Stimulated activated CD4-positive, alpha-beta T cell treated with anti-CD3 and anti-CD28 coated beads, Interleukin-2, amount 100 ng/mL, for 4 hours (primary cell): ENCODE results near the gene UBE4B.

ENCODE experiments used
- DNase-seq: peaks from one replicate; pipeline ENCODE4 v3.0.0-alpha.2; 2020; ENCODE audit warnings: low read depth

Gene UBE4B

DNA sequence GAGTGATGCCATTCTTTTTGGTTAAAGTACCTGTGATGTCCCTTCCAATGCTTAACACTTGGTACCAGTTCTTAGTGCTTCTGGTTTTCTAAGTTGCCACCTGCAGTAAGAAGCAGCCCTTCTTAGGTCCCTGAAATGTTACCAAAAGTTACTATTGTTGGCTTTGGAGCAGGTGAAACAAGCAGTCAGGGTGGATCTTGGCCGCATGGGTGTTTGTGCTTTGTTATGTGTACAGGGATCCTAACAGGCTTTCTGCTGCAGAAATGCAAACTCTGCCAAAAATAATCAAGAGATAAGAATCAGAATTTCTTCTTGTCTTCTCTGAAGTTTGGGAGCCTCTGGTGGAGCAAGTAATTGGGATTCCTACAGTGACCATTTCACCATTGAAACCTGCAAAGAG is 84.4 kb downstream of the UBE4B start:
- no peak for DNase-seq

DNA sequence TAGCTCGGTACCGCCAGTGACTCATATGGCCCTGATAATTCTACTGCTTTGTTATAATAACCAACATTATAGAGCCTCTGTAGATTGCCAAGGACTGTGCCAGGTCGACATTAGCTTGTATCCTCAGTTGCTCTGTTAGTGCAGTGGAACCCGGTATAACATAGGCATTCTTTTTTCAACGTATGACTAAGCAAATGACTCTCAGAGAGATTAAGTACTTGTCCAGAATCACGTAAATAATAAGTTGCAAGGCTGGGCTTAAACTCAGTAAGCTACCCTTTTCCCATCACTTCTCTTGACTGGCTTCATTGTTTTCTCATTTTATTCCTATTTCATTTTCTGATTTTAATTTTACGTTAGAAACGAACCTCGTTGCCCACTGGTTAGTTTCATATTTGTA is 85.1 kb downstream of the UBE4B start:
- DNase-seq = no peak

DNA sequence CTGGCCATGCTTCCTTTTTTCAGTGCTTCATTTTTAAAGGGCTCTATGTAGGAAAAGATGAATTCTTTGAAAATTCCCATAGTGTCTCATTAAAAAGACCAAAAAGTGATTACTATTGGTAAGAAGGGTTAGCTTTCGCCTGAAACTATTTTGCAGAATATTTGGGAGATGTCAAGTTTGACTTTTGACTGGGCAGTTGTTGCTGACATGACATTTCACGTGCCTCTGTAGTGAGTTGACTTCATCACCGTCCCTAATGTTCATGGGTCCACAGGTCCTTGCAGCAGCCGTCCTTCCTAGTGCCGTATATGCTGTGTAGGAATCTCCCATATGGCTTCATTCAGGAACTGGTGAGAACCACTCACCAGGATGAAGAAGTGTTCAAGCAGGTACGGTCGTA is 88.9 kb downstream of the UBE4B start:
- DNase-seq = no peak

DNA sequence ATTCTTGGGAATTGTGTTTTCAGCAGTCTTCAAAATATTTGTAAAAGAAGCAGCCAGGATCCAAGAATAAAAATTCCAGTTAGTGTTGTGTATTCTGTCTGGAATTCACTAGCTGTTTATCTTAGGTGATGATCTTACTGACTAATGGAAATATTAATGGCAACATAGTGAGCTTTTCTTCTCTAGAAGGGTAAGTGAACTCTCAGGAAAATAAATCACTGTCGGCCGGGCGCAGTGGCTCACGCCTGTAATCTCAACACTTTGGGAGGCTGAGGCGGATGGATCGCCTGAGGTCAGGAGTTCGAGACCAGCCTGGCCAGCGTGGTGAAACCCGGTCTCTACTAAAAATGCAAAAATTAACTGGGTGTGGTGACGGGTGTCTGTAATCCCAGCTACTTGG is 90.2 kb downstream of the UBE4B start:
- no peak for DNase-seq

DNA sequence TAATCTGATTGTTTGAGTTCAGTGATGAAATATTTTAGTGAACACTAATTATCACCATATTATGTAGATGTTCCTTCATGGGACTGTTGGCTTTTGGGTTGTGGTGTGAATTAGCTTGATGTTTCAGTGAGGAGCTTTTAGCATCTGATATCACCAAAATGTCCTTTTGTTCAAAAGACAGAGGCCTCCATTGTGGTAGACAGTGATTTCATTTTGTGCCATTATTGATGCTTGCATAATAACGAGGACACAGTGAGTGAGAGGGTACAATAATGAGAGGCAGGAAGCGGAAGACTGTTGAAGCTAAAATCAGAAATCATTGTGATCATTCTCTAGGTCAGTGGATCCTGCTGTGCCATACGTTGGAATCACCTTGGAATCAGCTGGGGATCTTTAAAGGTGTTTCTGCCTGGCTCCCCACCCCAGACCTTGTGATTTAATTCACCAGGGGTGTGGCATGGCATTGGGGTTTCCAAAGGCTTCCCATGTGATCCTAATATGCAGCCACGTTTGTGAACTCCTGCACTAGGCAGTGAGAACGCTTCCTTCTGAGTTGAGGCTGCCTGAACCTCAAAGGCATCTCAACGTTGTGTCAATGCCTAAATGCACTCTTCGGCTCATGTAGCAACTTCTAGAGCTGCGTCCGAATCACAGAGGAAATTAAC is 95.5 kb downstream of the UBE4B start:
- no peak for DNase-seq

DNA sequence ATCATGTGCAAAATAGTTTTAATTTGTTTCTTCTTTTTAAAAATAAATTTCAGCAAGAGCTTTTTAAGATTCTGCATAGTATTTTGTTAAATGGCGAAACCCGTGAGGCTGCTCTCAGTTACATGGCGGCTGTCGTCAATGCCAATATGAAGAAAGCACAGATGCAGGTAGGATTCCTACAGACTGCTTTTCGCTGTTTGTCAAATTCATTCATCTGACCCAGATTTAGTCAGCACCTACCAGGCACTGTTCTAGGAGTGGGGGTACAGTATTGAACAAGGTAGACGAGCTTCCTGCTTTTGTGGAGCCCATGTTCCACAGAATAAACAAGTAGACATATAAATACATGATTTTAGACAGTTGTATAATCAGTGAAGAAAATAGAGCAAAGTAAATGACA is 99.6 kb downstream of the UBE4B start:
- no peak for DNase-seq

DNA sequence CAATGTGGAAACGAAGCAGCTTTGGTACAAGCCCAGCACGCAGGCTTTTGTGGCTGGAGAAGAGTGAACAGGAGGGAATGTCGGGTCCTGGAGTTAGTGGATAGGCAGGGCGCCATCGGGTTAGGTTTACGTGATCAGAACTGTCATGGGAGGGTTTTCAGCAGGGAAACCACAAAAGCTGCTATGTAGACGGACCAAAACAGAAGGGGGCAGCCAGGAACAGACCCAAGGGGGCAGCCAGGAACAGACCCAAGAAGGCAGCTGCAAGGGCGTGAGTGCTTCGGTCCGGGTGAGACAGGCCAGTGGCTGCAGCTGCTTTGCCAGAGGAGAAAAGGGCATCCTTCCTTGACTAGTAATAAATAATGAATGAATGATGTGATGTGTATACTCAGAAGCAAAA is 100.1 kb downstream of the UBE4B start:
- no peak for DNase-seq

DNA sequence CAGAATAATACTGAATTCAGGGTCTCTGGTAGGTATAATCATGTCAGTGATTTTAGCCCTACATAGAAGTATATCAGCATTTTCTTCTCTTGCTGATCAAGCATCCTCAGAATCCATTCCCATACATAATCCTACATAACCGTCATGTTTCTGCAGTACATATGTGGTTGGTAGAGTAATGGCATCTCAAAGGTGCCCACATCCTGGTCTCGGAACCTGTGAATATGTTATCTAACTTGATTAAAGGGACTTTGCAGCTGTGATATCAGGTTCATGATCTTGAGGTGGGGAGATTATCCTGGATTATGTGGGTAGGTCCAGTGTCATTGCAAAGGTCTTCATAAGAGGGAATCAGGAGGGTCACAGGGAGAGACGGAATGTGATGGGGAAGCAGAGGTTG is 108.2 kb downstream of the UBE4B start:
- no peak for DNase-seq

DNA sequence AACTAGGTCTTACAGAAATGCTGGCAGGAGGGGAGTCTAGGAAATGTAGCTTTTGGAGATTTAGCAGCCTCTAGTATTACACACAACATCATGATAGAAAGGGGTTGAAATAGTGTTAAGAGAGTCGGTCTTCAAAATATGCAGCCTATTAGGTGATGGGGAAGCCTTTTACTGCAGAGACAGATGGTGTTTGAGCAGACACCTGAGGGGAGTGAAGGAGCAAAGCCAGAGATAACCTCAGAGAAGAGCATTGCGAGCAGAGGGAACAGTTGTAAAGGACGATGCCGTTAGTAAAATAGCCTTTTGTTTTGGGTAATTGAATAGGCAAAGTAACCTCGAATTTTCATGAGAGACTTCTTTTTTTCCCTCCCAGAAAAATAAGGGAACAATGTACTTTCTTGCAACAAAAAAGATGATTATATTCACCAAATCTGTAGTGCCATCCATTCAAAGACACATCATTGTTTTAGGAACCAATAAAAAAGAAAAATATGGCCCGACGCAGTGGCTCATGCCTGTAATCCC is 111.3 kb downstream of the UBE4B start:
- DNase-seq = no peak

DNA sequence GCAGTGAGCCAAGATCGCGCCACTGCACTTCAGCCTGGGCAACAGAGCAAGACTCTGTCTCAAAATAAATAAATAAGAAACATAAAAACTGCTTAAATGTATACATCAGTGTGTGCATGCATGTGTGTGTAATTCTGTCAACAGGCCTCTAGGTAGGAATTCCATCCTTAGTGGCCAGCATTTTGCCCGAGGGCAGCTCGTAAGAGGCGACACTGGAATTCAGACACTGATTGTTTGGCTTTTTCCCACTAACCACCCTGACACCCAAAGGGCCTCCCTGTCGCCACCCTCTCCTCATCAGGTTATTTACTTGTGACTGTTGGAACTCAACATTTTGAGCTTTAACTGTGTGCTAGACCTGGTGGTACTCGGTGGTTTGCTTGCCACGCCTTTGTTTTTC is 113.6 kb downstream of the UBE4B start:
- DNase-seq = no peak

DNA sequence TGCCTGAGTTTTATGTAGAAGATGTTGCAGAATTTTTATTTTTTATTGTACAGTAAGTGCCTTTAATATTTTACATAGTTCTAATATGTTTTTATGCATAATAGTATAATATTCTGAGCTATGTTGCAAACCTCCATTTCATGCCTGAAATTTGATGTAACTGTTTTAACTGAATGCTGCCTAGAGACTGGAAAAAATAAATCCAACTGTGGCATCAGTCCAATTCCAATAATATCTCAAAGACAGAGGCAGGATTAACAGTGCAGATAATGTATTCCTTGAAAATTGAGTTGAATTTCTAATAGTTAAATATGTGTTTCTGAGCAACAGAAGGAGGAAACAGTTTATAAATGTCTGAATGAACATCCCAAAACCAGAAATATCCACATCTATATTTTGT is 116.5 kb downstream of the UBE4B start:
- DNase-seq = no peak

DNA sequence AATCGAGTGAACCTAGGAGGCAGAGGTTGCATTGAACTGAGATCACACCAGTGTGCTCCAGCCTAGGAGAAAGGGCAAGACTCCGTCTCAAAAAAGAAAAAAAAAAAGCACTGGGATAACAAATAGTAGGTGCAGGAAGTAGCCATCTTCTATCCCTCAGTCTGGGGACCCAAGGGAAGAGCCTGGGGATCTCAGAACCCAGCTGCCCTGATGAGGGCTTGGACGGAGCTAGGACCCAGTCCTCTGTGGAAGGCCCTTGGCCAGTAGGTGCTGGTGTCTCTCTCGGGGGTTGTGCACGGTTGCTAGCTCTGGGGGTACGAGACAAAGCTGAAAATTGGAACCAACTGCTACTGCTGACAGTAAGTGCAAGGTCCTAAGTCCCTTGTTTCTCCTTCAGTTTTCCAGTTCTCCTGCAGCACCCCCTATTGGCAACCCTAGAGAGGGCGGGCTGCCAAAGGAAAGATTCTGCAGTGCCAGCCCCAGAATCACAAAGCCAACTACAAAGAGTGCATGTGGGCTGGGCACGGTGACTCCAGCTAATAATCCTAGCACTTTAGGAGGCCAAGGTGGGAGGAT is 120.0 kb downstream of the UBE4B start:
- DNase-seq = no peak

DNA sequence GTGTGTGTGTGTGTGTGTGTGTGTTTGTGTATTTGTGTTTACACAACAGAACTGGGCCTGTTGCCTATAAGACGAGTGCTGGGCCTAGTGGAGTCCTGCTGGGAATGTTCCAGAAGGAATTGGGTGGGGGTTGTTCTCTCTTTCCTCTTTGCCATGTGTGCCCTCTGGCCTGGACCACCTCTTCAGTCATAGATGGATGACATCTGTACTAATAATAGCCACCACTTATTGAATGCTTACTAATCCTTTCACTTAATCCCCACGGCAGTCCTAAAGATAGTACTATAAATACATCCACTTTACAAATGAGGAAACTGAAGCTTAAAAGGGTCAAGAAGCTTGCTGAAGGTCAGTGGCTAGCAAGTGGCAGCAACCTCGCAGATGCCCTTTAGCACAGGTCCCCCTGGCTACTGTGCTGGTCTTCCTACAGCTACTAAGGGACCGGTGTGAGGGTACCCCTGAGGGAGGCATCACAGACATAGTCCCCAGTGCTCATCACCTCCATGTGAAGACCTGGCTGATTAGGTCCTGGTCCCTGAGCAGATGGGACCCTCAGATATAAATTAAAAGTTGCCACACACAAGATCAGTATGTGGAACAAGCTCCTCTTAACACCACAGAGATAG is 122.4 kb downstream of the UBE4B start:
- DNase-seq = no peak

DNA sequence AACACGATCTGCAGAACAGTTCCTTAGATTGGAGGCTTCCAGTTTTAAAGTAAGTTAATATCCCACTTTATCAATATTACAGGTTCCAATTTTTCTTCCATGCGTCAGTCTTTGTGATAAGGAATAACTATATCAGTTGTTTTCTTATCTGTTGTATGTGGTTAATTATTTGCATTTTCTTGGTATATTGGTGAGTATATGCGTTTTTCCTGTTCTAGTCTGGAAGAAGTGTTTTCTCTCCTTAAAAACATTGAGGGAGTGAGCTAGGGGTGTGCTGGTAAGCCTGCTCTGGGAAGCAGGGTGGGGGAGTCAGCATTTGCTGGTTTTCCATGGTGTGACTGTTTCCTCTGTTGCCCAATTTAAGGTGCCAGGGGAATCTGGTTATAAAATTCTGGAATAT is 127.4 kb downstream of the UBE4B start:
- no peak for DNase-seq

DNA sequence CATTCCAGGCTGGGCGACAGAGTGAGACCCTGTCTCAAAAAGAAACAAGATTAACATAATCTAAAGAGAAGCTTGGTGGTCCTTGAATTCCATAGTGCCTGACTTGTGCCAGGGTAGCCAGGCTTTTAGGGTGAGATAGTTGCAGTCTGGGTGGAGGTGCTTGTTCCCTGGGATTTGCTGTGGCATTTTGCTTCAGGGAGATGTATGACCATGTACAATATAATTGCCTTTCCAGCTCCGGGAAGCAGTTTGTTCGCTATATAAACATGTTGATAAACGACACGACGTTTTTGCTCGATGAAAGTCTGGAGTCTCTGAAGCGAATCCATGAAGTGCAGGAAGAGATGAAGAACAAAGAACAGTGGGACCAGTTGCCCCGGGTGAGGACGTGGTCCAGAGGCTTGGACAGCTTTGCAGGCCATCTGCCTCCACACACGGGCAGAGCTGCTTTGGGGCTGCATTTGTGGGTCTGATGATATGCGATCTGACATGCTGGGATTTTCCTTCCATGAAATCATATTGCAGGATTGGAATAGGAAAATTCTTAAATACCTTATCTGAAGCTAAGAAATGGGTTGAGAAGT is 128.2 kb downstream of the UBE4B start:
- DNase-seq = no peak

DNA sequence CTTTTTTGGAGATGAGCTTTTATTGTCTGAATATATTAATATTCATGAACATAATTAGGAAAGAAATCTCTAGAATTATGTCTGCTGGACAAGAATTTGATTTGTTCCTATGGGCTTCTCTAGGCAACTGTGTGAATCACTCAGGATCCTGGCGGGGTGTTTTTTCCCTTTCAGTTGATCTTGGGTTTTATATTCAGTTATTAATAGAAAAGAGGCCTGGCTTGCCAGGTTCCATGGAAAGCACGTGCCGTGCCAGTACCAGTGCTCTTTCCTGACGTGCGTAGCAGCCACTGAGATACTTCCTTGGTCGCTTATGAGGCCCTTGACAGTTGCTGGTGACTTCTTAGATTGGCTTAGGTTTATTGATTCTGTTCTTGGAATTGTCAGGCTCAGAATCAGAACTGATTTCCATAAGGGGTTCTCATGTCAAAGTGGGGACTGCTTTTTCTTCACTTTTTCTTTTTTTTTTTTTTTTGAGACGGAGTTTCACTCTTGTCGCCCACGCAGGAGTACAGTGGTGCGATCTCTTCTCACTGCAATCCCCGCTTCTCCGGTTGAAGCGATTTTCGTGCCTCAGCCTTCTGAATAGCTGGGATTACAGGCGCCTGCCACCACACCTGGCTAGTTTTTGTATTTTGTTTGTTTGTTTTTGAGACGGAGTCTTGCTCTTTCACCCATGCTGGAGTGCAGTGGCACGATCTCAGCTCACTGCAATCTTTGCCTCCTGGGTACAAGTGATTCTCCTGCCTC is 129.0 kb downstream of the UBE4B start:
- DNase-seq = no peak

DNA sequence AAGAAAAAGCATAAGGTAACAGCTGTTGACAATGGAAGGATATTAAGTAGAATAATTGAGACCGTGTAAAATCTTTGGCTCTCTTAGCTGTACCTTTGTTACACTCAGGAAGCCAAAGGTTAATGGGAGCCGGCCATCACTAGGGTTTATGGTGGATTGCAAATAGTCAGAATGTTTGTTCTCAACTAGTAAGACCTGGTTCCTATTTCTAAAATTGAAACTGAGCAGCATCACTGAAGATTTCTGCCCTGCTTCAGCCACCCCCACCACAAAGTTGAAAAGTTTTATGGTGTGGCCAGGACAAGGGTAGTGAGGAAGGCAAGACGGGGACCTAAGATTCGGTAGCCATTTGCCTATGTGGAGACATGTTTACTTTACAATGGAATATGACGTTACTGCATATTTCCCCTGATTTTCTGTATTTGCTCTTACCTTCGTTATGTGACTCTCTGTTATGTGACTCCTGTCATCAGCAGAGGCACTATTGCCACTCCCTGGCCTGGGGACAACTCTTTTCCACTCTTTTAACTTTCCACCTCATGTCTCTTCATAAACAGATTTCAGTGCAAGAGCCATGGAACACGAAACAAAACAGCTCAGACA is 136.3 kb downstream of the UBE4B start:
- DNase-seq = no peak

DNA sequence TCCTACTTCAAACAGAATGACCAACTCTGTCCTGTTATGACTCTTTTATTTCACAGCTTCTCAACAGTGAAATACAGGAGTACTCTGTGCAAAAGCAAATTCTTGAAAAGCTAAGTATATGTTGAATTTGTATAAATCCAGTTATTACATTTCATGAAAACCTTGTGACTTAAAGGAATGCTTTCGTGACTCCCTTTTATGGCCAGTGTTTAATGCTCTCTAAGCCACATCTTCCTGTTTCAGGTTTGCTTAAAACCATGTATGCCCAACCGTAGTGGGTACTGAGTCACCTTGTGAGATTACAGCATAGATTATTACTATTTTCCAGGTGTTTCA is 137.4 kb downstream of the UBE4B start:
- no peak for DNase-seq

DNA sequence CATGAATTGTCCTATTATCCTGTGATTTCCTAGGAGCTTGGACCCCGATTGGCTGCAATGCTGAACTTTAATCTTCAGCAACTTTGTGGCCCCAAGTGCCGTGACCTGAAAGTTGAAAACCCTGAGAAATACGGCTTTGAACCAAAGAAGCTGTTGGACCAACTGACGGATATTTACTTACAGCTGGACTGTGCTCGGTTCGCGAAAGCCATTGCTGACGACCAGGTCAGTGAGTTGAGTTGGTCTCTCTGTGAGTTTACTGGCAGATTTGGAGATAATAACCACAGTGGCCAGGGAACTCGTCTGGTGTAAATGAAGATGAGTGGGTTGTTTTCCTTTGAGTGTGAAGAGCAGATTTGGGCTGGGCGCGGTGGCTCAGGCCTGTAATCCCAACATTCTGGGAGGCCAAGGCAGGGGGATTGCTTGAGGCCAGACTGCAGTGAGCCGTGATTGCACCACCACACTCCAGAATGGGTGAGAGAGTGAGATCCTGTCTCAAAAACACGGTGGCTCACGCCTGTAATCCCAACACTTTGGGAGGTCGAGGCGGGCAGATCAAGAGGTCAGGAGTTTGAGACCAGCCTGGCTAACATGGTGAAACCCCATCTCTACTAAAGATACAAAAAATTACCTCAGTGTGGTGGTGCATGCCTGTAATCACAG is 138.5 kb downstream of the UBE4B start:
- DNase-seq = no peak

DNA sequence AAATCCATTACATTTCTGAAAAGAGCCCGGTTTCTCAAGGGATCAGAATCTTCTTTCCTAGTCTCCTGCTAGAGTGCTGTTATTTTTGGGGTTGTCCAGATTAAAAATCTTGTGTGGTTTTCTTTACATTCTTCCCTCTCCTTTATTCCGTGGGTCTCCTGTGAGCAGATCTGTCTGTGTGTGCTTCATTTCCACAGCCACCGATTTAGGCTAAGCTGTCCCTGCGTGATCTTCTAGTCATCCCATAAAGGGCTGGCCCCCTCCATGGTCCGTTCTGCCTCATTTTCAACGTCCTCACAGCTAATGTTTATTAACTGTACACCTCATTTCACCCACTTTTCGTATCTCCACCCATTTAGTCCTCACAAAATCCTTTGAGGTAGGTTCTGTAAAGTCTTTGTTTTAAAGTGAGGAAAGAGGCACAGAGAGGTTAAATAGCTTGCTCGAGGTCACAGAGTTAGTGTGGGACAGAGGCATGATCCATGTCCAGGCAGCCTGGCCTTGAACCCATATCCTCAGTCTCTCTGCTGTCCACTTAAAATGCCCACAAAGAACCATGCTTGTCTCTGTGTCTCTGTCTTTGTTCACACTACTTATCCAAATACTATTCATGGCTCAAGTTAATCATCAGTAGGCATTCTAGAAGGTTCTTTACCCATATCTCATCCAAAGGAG is 139.4 kb downstream of the UBE4B start:
- DNase-seq = no peak

DNA sequence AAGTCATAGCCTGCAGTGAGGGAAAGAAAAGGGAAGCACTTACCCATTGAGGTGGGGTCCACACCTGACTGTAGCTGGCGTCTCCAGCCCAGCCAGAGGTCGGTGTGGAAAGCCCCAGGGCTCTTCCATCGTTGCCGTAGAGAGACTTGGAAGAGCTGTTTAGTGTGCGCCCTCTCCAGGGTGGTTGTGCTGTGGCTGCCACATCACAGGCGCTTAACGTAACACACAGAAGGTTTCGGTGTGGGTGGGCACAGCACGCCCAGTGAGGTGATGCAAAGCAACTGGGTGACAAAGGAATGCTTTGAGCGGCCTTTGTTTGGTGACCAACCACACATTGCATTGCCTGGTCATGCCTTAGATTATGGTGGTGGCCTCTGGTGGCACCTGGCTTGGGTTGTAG is 140.8 kb downstream of the UBE4B start:
- no peak for DNase-seq
